K562 (cell line): ENCODE measurements around the gene C16orf92. TPM values are rescaled to one million over a fixed set of nuclear protein-coding genes. Genes with fewer than 3 reads are reported as not detected.

ENCODE experiments used
- ARID2 ChIP-seq: fragments of 450-650 bp; IDR thresholded peaks from 2 replicates; pipeline ENCODE4 v1.6.1; 2017; ENCODE audit warnings: antibody characterized with exemption, mild to moderate bottlenecking
- BCOR ChIP-seq: fragments of 450-650 bp; IDR thresholded peaks from 2 replicates; pipeline ENCODE4 v1.6.1; 2016
- BDP1 ChIP-seq: IDR thresholded peaks from 3 replicates; pipeline ENCODE4 v1.6.1; 2011; ENCODE audit not compliant: insufficient read length, insufficient read depth
- BRD4 ChIP-seq: fragments of 200-600 bp; sonication (generic); IDR thresholded peaks from 2 replicates; pipeline ENCODE4 v1.6.1; 2017; ENCODE audit warnings: inconsistent platforms
- DMBX1 ChIP-seq: fragments of 250-450 bp; sonication (Bioruptor Pico); IDR thresholded peaks from 2 replicates; pipeline ENCODE4 v1.8.0; 2022; ENCODE audit warnings: inconsistent platforms, mild to moderate bottlenecking, moderate library complexity, borderline replicate concordance
- ELF1 ChIP-seq: fragments of 200-800 bp; sonication (Bioruptor generic); IDR thresholded peaks from 2 replicates; pipeline ENCODE4 v1.6.1; 2016; ENCODE audit warnings: missing genetic modification characterization, missing compliant biosample characterization
- HDAC2 ChIP-seq: fragments of 450-650 bp; IDR thresholded peaks from 2 replicates; pipeline ENCODE4 v1.6.1; 2016; ENCODE audit warnings: mild to moderate bottlenecking
- HMBOX1 ChIP-seq: sonication (generic); IDR thresholded peaks from 2 replicates; pipeline ENCODE4 v1.6.1; 2016
- HMG20A ChIP-seq: fragments of 450-650 bp; formaldehyde crosslinking; conservative IDR thresholded peaks from 2 replicates; pipeline ENCODE4 v1.4.0; 2020; ENCODE audit warnings: mild to moderate bottlenecking, mixed read lengths
- KLF16 ChIP-seq: IDR thresholded peaks from 2 replicates; pipeline ENCODE4 v1.6.1; 2016; ENCODE audit warnings: antibody characterized with exemption
- MITF ChIP-seq: IDR thresholded peaks from 2 replicates; pipeline ENCODE4 v1.6.1; 2014; ENCODE audit warnings: antibody characterized with exemption
- MXD1 ChIP-seq: fragments of 250-450 bp; sonication (Bioruptor Pico); IDR thresholded peaks from 2 replicates; pipeline ENCODE4 v1.8.0; 2021; ENCODE audit warnings: borderline replicate concordance, mild to moderate bottlenecking, moderate library complexity; ENCODE audit not compliant: poor library complexity, severe bottlenecking
- MXI1 ChIP-seq: IDR thresholded peaks from 2 replicates; pipeline ENCODE4 v1.6.1; 2011; ENCODE audit warnings: low read depth, mild to moderate bottlenecking, improper control_type of control experiment, low read length
- NCOR1 ChIP-seq: fragments of 450-650 bp; IDR thresholded peaks from 2 replicates; pipeline ENCODE4 v1.6.1; 2016; ENCODE audit warnings: mild to moderate bottlenecking, moderate library complexity
- PTRF ChIP-seq: fragments of 450-650 bp; IDR thresholded peaks from 2 replicates; pipeline ENCODE4 v1.6.1; 2016; ENCODE audit warnings: mild to moderate bottlenecking, missing genetic modification characterization, missing compliant biosample characterization
- RBM25 ChIP-seq: fragments of 200-400 bp; formaldehyde crosslinking; IDR thresholded peaks from 2 replicates; pipeline ENCODE4 v1.6.1; 2018; ENCODE audit warnings: low read length, low read depth, moderate library complexity; ENCODE audit not compliant: severe bottlenecking
- SREBF1 ChIP-seq: fragments of 150-350 bp; IDR thresholded peaks from 2 replicates; pipeline ENCODE4 v1.6.1; 2014; ENCODE audit warnings: antibody characterized with exemption, low read depth, low read length, borderline replicate concordance
- TEAD4 ChIP-seq, 2 experiments: sonication (generic) in 1 of 2; formaldehyde crosslinking in 1 of 2; IDR thresholded peaks; 2 replicates each; pipeline versions ENCODE4 v1.6.1 to v1.8.0; 2012 to 2022; ENCODE audit warnings: borderline replicate concordance in 1 of 2, inconsistent platforms in 1 of 2, low read length in 1 of 2, mild to moderate bottlenecking in 1 of 2, missing genetic modification reagents in 1 of 2
- THRA ChIP-seq: fragments of 450-650 bp; IDR thresholded peaks from 2 replicates; pipeline ENCODE4 v1.6.1; 2017; ENCODE audit warnings: mild to moderate bottlenecking, moderate library complexity
- ZC3H4 ChIP-seq: sonication (generic); formaldehyde crosslinking; IDR thresholded peaks from 2 replicates; pipeline ENCODE4 v1.9.0; 2021; ENCODE audit warnings: missing genetic modification reagents, borderline replicate concordance
- ZFP1 ChIP-seq: fragments of 450-650 bp; formaldehyde crosslinking; IDR thresholded peaks from 2 replicates; pipeline ENCODE4 v1.4.0; 2020; ENCODE audit warnings: mild to moderate bottlenecking, mixed read lengths
- ZNF3 ChIP-seq: fragments of 250-450 bp; sonication (Bioruptor Pico); IDR thresholded peaks from 2 replicates; pipeline ENCODE4 v1.5.0; 2021; ENCODE audit warnings: mild to moderate bottlenecking, moderate library complexity
- ZNF431 ChIP-seq: sonication (generic); formaldehyde crosslinking; IDR thresholded peaks from 2 replicates; pipeline ENCODE4 v1.8.0; 2022; ENCODE audit warnings: mild to moderate bottlenecking, missing genetic modification reagents
- ZNF551 ChIP-seq: fragments of 250-450 bp; sonication (Bioruptor Pico); IDR thresholded peaks from 2 replicates; pipeline ENCODE4 v1.5.0; 2021; ENCODE audit warnings: mild to moderate bottlenecking, moderate library complexity
- ZNF584 ChIP-seq: fragments of 200-800 bp; sonication (Bioruptor generic); IDR thresholded peaks from 2 replicates; pipeline ENCODE4 v1.6.1; 2016; ENCODE audit warnings: low read depth, mild to moderate bottlenecking, missing genetic modification characterization, missing compliant biosample characterization
- ZNF707 ChIP-seq: fragments of 250-450 bp; sonication (Bioruptor Pico); conservative IDR thresholded peaks from 2 replicates; pipeline ENCODE4 v1.8.0; 2022; ENCODE audit warnings: inconsistent platforms, mild to moderate bottlenecking, moderate library complexity
- ZNF778 ChIP-seq: fragments of 450-650 bp; formaldehyde crosslinking; IDR thresholded peaks from 2 replicates; pipeline ENCODE4 v1.4.0; 2020; ENCODE audit warnings: mild to moderate bottlenecking, moderate library complexity
- polyA plus RNA-seq, 8 experiments: library from polyadenylated mRNA; depleted of rRNA in 4 of 8; stranded (reverse) in 5 of 8; unstranded in 3 of 8; fragments of >200 nt; fragmentation: Nextera tagmentation in 2 of 8; fragmentation: Illumina TruSeq in 1 of 8; extraction: Ambion mirVana in 2 of 8; extraction: Trizol in 1 of 8; gene quantifications; 2 replicates each; pipeline versions ENCODE4 v1.2.1 to v1.2.3, GENCODE V29; 2011 to 2014; ENCODE audit warnings: inconsistent platforms in 1 of 8, missing spikeins in 1 of 8
- total RNA-seq, 7 experiments: library from RNA; depleted of rRNA in 6 of 7; stranded (reverse); fragments of >200 nt in 6 of 7; fragmentation: Illumina TruSeq in 2 of 7; extraction: Trizol in 2 of 7; gene quantifications; 2 replicates each; pipeline versions ENCODE4 v1.2.1 to v1.2.3, GENCODE V29; 2011 to 2021; ENCODE audit warnings: low replicate concordance in 1 of 7

C16orf92 gene
- total and polyA plus RNA-seq, 9 of the 15 experiments (the other 6 are each of a cell fraction or from before 2014, with no cell fraction given) = not detected

GRCh38 chr16:30033270-30033669, 10.3 kb downstream of the C16orf92 start (continued):
- TF ChIP-seq ARID2 (no peak), BRD4 (no peak), ZFP1 (CRISPR knock-in tag) (no peak), MXI1 (no peak), KLF16 (peak; percentile 44), PTRF (tag) (no peak), ZNF707 (CRISPR knock-in tag) (no peak), MITF (no peak), ZNF3 (no peak), NCOR1 (peak; percentile 49; the same call in 1 of the 2 replicates), MXD1 (CRISPR knock-in tag) (no peak), ZNF551 (no peak), THRA (no peak), HDAC2 (peak; percentile 76; the same call in 1 of the 2 replicates), RBM25 (no peak), BDP1 (no peak), ZNF431 (CRISPR knock-in tag) (no peak), ELF1 (tag) (no peak), DMBX1 (CRISPR knock-in tag) (no peak), ZNF778 (no peak), HMBOX1 (no peak), BCOR (no peak), HMG20A (CRISPR knock-in tag) (no peak), TEAD4 (IDR thresholded peaks at IDR 0.05; ENCODE audit: low read length) (peak; percentile 59; the same call in 1 of the 2 replicates), TEAD4 (CRISPR knock-in tag; IDR thresholded peaks at IDR 0.05; ENCODE audit: borderline replicate concordance) (no peak), SREBF1 (no peak), ZNF584 (no peak), ZC3H4 (no peak)
